B cell (primary cell): ENCODE results near the gene ABHD2. TPM values are rescaled to one million over a fixed set of nuclear protein-coding genes. Genes with fewer than 3 reads are reported as not detected.

ENCODE experiments used
- ATAC-seq: fragments of 200-7000 bp; cut with Tn5 transposase; one replicate; pipeline ENCODE4 v1.10.0; 2021; ENCODE audit warnings: low read depth, mild to moderate bottlenecking, moderate number of reproducible peaks, moderate library complexity
- CTCF ChIA-PET: fragments of 350-600 bp; sonication (Branson Sonifier 250); formaldehyde crosslinking; loops from one replicate; lab custom pipeline; 2021; ENCODE audit warnings: antibody characterized with exemption, inconsistent platforms; lab: Charles Lee
- POLR2A ChIA-PET: fragments of 350-600 bp; sonication (Branson Sonifier 250); formaldehyde crosslinking; loops from one replicate; lab custom pipeline; 2021; ENCODE audit warnings: antibody characterized with exemption; lab: Charles Lee
- DNase-seq: peaks from one replicate; pipeline ENCODE4 v3.0.0; 2013
- H2AFZ ChIP-seq: 2 replicates; pipeline ENCODE4 v1.6.1; 2012; ENCODE audit warnings: mild to moderate bottlenecking, low read depth, low read length; ENCODE audit not compliant: insufficient read depth, poor library complexity, severe bottlenecking
- H3K27ac ChIP-seq, 2 donors: 1 replicate in 1 of 2; 2 replicates in 1 of 2; pipeline ENCODE4 v1.5.1; 2012 to 2013; ENCODE audit warnings: low read length in 2 of 2, mild to moderate bottlenecking in 2 of 2, moderate library complexity in 1 of 2
- H3K27me3 ChIP-seq, 4 experiments: fragments of 200-600 bp in 1 of 4; sonication (generic) in 1 of 4; replicated peaks in 1 of 4; 1 replicate in 2 of 4; 2 replicates in 2 of 4; pipeline versions ENCODE4 v1.6.1 to v1.7.0; 2013 to 2016; ENCODE audit warnings: low read length in 3 of 4, mild to moderate bottlenecking in 2 of 4, mixed read lengths in 1 of 4, moderate library complexity in 1 of 4; ENCODE audit not compliant: insufficient read depth in 4 of 4, control insufficient read depth in 3 of 4; ENCODE audit errors: control extremely low read depth in 1 of 4
- H3K36me3 ChIP-seq, 2 experiments: replicated peaks in 1 of 2; 1 replicate in 1 of 2; 2 replicates in 1 of 2; pipeline versions ENCODE4 v1.6.1 to v1.7.1; 2013; ENCODE audit warnings: low read length in 1 of 2; ENCODE audit not compliant: insufficient read depth in 2 of 2, control insufficient read depth in 1 of 2; ENCODE audit errors: control extremely low read depth in 1 of 2, extremely low read depth in 1 of 2
- H3K4me1 ChIP-seq, 2 donors: fragments of 200-600 bp in 1 of 2; sonication (generic) in 1 of 2; 1 replicate in 1 of 2; 2 replicates in 1 of 2; pipeline versions ENCODE4 v1.5.1 to v1.6.1; 2013 to 2017; ENCODE audit warnings: low read length in 2 of 2; ENCODE audit not compliant: control insufficient read depth in 2 of 2, insufficient read depth in 2 of 2
- H3K4me2 ChIP-seq: replicated peaks from 2 replicates; pipeline ENCODE3; 2012; ENCODE audit warnings: mild to moderate bottlenecking, low read depth, low read length; ENCODE audit not compliant: poor library complexity, severe bottlenecking
- H3K4me3 ChIP-seq, 5 experiments: fragments of 200-600 bp in 1 of 5; sonication (generic) in 1 of 5; 1 replicate in 3 of 5; 2 replicates in 2 of 5; pipeline versions ENCODE4 v1.5.1 to v1.7.0; 2011 to 2016; ENCODE audit warnings: low read length in 4 of 5, mild to moderate bottlenecking in 4 of 5, low read depth in 2 of 5, control low read depth in 1 of 5, moderate library complexity in 1 of 5; ENCODE audit not compliant: insufficient read depth in 1 of 5; ENCODE audit errors: control extremely low read depth in 1 of 5, extremely low read depth in 1 of 5
- H3K79me2 ChIP-seq: fragments of 200-600 bp; sonication (generic); one replicate; pipeline ENCODE4 v1.6.0; 2016; ENCODE audit warnings: low read length; ENCODE audit not compliant: control insufficient read depth, insufficient read depth
- H3K9ac ChIP-seq: fragments of 200-600 bp; sonication (generic); 2 replicates; pipeline ENCODE4 v1.6.1; 2017; ENCODE audit warnings: mild to moderate bottlenecking, low read length, moderate library complexity
- H3K9me3 ChIP-seq, 3 donors: one replicate each; pipeline versions ENCODE4 v1.6.1 to v1.7.1; 2013; ENCODE audit warnings: low read length in 2 of 3; ENCODE audit not compliant: control insufficient read depth in 2 of 3, insufficient read depth in 1 of 3; ENCODE audit errors: control extremely low read depth in 1 of 3
- H4K20me1 ChIP-seq: 2 replicates; pipeline ENCODE4 v1.6.0; 2012; ENCODE audit warnings: mild to moderate bottlenecking, low read length; ENCODE audit not compliant: insufficient read depth, control insufficient read depth, poor library complexity, severe bottlenecking
- H3K27ac Mint-ChIP-seq: one replicate; pipeline ENCODE4 v1.8.0; 2021; ENCODE audit warnings: mixed read lengths
- H3K27me3 Mint-ChIP-seq: one replicate; pipeline ENCODE4 v1.8.0; 2021; ENCODE audit warnings: mixed read lengths
- H3K4me1 Mint-ChIP-seq: one replicate; pipeline ENCODE4 v1.8.0; 2021; ENCODE audit warnings: mixed read lengths
- H3K4me3 Mint-ChIP-seq: one replicate; pipeline ENCODE4 v1.8.0; 2021; ENCODE audit warnings: mixed read lengths
- H3K9me3 Mint-ChIP-seq: one replicate; pipeline ENCODE4 v1.8.0; 2022; ENCODE audit warnings: mixed read lengths; ENCODE audit not compliant: insufficient read depth
- CTCF ChIP-seq: fragments of 200-600 bp; IDR thresholded peaks from one replicate; pipeline ENCODE4 v1.8.0; 2022; ENCODE audit warnings: antibody characterized with exemption, mild to moderate bottlenecking
- EZH2 ChIP-seq: IDR thresholded peaks from 2 replicates; pipeline ENCODE4 v1.6.1; 2012; ENCODE audit warnings: borderline replicate concordance, low read depth, mild to moderate bottlenecking, moderate library complexity, low read length; ENCODE audit not compliant: insufficient read depth, poor library complexity, severe bottlenecking
- WGBS: methylation state at CpG from one replicate; pipeline ENCODE4 v1.1.5; 2013; ENCODE audit warnings: missing lambda C conversion rate; ENCODE audit not compliant: insufficient coverage; 5-methylcytosine and 5-hydroxymethylcytosine counted together
- intact Hi-C: fragments of 100-400 bp; cut with micrococcal nuclease; formaldehyde crosslinking; loops from one replicate; pipeline ENCODE4 v1.10.0; 2022
- polyA plus RNA-seq: library from polyadenylated mRNA; depleted of rRNA; stranded (reverse); fragments of >200 nt; gene quantifications from 2 replicates; pipeline ENCODE4 v1.2.3, GENCODE V29; 2012
- total RNA-seq, 2 donors: library from RNA; stranded (reverse); fragments of 120-200 nt in 1 of 2; gene quantifications; 1 replicate in 1 of 2; 2 replicates in 1 of 2; pipeline versions ENCODE4 v1.2.3 to v1.2.4, GENCODE V29; 2013 to 2022

ABHD2 gene
- total and polyA plus RNA-seq, 2 donors (not counting 1 experiment from before 2014, with no cell fraction given): 7.1 to 45.8 TPM

DNA sequence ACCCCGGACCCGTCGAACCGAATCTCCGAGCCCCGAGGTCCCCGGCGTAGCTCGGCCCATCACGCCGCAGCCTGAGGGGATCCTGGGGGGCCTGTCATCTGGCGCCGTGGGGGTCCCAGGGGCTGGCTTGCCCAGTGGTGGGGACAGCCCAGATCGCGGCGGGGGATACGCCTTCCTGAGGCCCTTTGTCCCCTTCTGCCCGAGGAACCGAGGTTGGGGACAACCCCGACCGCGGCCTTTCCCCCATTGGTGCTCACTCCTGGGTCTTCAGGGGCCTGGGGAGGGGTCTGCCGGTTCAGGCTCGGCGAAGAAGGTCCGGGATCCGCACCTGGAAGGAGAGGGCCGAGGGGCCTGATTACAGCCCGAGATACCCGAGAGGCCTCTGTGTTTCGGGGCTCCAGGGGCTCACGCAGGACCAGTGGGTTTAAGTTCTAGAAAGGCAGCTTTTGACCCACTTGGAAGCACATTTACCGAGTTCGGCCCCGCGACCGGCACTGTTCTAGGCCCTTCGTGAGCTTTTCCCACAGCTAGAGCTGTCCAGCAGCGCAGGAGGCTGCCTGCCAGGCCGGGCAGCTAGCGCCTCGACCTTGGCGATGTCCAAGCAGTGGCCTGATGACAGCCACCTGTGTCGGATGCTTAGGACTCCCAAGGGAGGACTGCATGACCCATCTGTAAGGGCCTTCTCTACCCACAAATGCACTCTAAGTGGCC lies 504 bp downstream of the ABHD2 start:
- no peaks in the 10 kb centered on the region for H3K36me3 ChIP-seq
- peaks cover 30% of the 10 kb centered on the region for H3K79me2 ChIP-seq
- peak overlapping the region; percentile 28 to 68 for H3K27ac ChIP-seq
- TF ChIP-seq CTCF: no peak
- TF ChIP-seq EZH2: no peak
- H3K9me3 ChIP-seq: peaks cover 0 to 4% (median 0%) of the 10 kb centered on the region in 3 donors
- Mint-ChIP-seq H3K27ac (no peak overlapping the region), H3K27me3 (no peaks in the 10 kb centered on the region), H3K9me3 (no peaks in the 10 kb centered on the region), H3K4me3 (no peak overlapping the region), H3K4me1 (peaks cover 30% of the 10 kb centered on the region)
- ChIA-PET POLR2A (interaction anchor here (1.5 kb wide), 1 partner anchor 44 kb away, joined by 6 read pairs; no protein-coding TSS in a partner anchor), CTCF (interaction anchor here (0.6 to 6.0 kb wide), 15 partner anchors 11 to 464 kb away, joined by 3 to 53 read pairs (median 4); partner anchors contain the start of gene ISG20)
- peak overlapping the region; percentile 85 for H2AFZ ChIP-seq
- no peaks in the 10 kb centered on the region for H4K20me1 ChIP-seq
- WGBS: 9% methylated on average over 43 of the region's 44 CpGs
- H3K9ac ChIP-seq: peak overlapping the region; percentile 87
- ATAC-seq: no peak
- no peak for DNase-seq
- H3K4me1 ChIP-seq: peaks cover 35 to 42% of the 10 kb centered on the region in 2 donors
- intact Hi-C loops: loop anchor here (1.0 to 10.0 kb wide), 4 partner anchors 40 to 622 kb away; partner anchors contain the start of genes AEN, FANCI, MRPL46 and MRPS11
- peak overlapping the region; percentile 47 to 97 (median 93) for H3K4me3 ChIP-seq
- H3K4me2 ChIP-seq: peak overlapping the region; percentile 96
- H3K27me3 ChIP-seq: no peaks in the 10 kb centered on the region
